Stimulated activated CD8-positive, alpha-beta memory T cell treated with anti-CD3 and anti-CD28 coated beads, Interleukin-12 subunit alpha, Interleukin-12 subunit beta, amount 100 ng/mL, for 24 hours (primary cell): ENCODE results near the gene GIMAP7.
"Not testable (repeated sequence)": the region's sequence is repeated elsewhere in the genome, so short reads cannot be mapped to it uniquely, and the experiment has no call there.

Experiments used
- DNase-seq: peaks from one replicate; pipeline ENCODE4 v3.0.0-alpha.2; 2020; ENCODE audit errors: extremely low read depth

GIMAP7 gene

DNA sequence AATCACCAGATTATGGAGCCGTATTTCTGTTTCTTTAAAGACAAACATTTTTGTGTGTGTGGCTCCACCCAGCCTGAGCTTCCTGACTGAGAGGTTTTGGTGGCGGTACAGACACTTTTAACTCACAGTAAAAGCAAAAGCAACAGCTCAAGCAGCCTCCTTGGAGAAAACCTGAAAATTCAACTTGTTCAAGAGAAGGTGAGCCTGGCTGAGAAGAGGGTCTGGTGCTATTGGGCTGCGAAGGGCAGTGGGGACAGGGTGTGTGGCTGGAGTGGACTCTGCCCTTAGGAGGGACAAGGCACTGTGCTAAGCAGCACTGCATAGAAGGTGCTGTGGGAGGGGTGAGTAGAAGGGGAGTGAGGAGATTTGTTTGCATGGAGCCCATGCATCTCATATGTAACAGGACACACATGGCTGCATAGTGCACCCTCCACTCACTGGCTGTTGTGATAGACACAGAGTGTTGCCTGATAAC, at the start of gene GIMAP7:
Gene GIMAP7, plus strand, starts transcription at position 125 of the 475 bp plus-strand sequence. CDS start 5,103 bp downstream, outside the sequence.
- DNase-seq = no peak

DNA sequence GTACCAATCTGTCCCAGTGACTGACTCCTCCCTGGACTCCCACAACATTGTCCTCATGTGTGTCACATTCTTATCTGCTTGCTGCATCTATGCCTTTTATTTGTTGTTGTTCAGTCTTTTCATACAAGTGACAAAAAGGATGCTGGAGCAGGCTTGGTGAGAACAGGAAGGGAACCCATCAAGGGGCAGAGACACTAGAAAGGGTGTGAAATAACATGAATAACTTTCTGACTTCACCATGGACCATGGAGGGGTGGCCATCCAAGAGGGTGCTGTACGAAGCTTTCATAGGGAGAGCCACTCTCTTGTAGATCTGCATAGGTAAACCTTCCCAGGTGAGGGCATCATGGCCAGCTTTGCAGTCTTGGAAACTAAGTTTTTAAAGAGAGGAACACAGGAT, 49.7 kb upstream of the GIMAP7 start:
- DNase-seq = no peak

DNA sequence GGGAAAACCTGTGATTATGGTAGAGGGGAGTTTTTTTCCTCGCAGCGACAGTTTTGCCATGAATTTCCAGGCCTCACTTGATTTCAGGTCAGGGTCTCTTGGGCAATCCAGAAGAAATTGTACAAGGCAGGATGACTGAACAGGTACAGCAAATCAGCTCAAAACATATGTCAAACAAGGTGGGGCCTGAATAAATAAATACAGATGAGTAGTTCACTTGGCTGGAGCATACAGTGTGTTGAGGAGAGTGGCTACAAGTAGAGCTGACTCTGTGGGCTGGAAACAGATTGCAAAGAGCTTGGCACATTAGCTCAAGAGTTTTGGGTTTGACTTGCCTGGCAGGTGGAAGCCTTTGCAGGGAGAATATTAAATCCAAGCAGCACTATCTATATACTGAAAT, 49.3 kb upstream of the GIMAP7 start:
- DNase-seq = no peak

DNA sequence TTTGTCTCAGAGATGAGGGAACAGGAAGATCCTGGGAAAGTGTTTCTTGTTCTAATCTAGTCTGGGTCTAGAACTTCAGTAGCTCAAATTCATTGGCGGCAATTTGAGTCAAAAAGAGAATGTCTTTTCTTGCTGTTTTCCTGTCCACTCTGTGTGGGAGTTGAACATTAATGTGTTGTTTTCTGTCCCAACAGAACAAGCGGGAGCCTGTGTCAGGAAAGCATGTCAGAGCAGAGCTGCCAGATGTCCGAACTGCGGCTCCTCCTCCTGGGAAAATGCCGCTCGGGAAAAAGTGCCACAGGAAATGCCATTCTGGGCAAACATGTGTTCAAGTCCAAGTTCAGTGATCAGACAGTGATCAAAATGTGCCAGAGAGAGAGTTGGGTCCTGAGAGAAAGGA, 48.2 kb upstream of the GIMAP7 start:
- no peak for DNase-seq

DNA sequence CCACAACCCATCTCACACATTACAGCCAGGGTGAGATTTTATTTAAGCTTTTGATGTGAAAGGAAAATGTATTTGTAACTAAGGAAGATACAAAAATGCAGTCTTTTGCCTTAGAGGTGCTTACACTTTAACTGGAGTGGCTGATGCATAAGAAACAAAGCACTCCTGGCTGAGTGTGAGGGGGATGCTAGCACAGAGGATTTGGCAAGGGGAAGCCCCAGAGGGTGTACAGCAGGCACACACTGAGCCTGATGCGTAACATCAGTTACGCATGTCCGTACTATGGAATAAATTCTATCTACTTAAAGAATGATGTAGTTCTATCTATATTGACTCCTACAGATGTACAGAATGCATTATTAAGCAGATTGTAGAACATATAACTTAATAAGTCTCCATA, 46.4 kb upstream of the GIMAP7 start:
- no peak for DNase-seq

DNA sequence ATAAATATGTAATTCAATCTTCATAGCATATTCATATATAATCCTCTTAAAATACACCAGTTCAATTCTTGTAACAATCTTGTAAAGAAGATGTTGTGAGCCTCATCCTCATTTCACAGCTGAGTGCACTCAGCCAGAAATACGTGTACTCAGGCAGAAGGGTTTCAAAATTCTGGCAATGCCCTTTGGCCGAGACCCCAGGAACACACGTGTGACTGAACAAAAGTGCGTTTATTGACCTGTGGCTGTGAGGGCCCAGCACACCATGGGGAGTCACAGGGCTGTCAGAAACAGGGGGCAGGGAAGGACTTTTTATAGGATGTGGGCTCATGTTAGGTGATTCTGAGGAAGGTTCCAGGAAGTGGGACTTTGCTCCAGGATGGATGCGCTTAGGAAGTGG, 42.8 kb upstream of the GIMAP7 start:
- no peak for DNase-seq

DNA sequence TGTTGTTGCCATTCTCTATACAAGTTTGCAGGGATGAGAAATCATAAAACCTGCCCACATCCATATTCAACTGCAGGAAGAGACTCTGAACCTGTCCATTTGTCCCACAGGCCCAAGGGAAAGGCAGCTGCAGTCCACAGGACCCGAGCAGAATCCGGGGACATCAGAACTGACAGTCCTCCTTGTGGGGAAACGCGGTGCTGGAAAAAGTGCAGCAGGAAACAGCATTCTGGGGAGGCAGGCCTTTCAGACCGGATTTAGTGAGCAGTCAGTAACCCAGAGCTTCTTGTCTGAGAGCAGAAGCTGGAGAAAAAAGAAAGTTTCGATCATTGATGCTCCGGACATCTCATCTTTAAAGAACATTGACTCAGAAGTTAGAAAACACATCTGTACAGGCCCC, 40.8 kb upstream of the GIMAP7 start:
- DNase-seq = no peak

DNA sequence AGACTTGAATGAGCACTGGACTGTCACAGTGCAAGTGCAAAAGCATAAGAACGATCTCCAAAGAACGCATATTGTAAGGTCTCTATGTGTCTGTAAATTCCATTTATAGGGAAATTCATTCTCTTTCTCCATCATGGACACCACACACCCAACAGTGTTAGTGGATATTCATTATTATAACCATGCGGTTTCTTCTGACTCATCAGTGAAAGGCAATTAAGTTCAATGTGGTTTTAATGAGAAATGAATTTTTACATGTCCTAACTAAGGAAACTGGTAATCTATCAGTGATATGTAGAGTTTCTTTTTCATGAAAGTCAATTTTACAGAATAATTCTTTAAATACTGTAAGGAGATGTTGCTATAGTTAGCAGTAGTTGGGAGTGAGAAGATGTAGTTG, 38.4 kb upstream of the GIMAP7 start:
- DNase-seq = no peak

DNA sequence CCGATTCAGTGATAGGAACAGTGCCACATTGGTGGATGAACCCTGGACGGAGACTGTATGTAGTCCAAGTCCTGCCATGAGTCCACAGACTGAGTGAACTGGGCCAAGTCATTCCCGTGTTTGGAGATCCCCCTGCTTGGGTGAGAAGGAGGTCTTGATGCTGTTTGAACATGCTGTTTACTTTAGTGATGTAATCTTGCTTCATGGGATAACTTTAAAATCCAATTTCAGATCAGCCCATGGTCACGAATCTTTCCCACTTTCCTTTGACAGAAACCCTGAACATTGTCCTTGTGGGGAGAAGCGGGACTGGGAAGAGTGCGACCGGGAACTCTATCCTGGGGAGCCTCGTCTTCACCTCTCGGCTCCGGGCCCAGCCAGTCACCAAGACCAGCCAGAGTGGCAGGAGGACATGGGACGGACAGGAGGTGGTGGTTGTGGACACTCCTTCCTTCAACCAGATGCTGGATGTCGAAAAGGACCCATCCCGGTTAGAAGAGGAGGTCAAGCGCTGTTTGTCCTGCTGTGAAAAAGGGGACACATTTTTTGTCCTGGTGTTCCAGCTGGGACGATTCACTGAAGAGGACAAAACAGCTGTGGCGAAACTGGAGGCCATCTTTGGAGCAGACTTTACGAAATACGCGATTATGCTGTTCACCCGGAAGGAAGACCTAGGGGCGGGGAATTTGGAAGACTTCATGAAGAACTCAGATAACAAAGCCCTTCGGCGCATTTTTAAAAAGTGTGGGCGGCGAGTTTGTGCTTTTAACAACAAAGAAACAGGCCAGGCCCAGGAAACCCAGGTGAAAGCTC, 37.6 kb upstream of the GIMAP7 start:
- DNase-seq = no peak

DNA sequence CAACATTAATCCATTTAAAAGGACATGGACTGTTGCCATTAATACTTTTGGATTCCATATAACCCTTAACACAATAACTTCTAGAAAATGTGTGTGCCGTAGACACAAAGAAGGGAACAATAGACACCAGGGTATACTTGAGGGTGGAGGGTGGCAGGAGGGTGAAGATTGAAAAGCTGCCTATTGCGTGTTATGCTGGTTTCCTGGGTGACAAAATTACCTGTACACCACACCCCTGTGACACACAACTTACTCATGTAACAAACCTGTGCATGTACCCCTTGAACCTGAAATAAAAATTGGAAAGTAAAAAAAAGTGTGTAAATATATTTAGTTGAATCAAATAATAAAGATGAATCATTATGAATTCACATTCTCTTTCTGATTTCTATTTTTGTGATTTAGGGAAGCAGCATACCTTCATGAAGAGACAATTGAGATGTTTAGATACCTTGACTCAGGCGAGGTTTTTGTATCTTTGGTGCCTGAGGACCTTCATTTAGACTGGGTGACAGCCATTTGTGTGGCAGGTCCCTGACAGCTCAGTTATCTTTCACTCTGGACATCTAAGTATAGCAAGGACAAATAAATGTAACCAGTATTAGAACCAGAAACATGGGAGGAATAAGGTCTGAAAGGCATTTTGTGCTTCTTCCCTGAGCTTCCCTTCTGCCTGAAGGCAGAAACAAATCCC, 35.5 kb upstream of the GIMAP7 start:
- no peak for DNase-seq

DNA sequence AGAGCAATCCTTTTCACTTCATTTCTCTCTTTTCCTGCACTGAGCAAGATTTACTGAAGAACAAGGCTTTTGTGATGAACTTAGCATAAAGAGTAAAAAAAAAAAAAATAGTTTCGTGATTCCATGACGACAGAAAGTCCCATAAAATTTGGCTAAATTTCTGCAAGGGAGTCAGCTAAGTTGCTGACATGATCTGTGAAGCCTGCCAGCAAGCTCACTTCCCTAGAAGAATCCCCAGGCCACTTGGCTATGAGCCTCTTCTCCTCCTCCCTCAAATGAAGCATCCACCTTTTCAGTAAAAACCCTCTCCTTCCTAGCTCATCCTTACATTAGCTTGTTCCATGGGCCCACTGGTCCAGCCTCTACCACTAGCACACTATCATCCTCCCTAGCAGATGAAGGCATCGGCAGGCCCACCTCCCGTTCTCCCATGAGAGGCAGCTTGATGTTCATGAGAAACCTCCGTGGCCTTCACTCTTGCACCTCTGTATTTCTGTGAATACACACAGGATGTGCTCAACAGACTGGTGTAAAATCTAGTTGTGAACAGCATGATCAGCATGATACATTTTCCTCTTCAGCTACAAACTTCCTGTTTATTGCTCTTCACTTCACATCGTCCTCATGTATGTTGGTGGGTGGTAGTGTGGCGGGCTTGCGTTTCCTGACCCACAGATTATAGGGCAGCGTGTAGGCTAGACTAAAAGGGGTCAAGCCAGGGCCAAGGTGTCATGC, 33.3 kb upstream of the GIMAP7 start:
- DNase-seq = no peak

DNA sequence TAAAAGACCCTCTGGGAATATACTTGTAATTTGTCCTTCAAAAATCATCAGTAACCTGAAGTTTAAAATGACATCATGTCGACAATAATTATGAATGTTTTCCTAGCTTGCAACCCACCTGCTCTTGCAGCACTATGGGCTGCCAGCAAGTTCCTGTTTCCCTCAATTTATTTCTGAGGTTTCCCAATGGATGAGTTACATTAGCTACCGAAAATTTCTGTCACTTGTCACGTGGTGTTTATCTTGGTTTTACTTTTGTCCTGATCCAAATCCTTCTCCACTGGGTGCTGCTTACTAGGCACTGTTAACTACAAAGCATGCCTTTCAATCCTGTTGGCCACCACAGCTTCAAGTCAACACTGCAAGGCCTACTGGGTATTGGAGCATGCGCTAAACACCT, 32.8 kb upstream of the GIMAP7 start:
- no peak for DNase-seq

DNA sequence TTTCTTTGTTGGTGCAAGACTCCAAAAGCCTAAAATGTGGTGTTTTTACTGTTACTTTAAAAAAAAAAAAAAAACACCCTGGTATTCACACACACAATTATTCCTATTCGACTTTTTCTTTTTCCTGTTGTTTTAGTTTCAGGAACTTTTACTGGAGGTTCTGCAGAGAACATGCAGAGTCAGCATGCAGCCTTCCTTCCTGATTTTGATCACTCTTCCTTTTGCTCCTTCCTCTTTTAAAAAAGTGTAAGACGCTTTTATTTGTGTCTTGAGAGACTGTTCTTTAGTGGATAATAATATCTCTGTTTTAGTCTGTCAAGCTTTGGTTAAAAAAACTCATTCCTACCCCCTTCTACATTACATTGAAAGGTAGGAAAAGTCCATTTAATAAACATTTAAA, 31.2 kb upstream of the GIMAP7 start:
- not testable (repeated sequence) for DNase-seq

DNA sequence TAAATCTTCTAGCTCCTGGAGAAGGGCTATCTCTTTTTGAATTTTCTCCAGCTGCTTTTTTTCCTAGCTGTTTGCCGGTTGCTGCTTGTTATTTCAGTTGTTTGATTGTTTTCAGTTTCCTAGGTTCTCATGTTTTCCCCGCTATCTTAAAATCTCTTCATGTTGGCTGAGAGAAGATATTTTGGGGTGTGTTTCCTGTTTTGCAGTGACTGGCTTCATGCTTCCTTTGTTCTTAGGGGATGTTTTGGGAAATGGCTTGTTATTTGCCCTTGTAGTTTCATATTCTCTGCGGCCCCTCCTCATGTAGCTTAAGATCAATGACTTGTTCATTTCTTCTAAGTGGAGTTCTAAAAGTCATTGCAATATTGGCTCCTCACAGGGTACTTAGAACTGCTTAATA, 30.6 kb upstream of the GIMAP7 start:
- DNase-seq = not testable (repeated sequence)

DNA sequence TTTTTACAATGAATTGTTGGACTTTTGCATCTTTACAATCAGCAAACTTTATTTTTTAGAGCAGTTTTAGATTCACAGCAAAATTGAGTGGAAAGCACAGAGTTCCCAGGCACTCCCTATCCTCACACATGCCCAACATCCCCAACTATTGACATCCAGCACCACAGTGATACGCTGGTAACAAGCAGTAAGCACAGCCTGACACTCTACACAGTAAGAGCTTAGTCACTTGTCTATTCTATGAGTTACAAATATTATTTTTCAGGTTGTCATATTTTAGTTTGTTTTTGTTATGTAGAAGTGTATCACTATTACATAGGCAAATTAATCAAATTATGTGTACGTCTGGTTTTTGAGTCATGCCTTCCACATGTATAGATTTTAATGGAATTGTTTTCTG, 27.0 kb upstream of the GIMAP7 start:
- DNase-seq = no peak

DNA sequence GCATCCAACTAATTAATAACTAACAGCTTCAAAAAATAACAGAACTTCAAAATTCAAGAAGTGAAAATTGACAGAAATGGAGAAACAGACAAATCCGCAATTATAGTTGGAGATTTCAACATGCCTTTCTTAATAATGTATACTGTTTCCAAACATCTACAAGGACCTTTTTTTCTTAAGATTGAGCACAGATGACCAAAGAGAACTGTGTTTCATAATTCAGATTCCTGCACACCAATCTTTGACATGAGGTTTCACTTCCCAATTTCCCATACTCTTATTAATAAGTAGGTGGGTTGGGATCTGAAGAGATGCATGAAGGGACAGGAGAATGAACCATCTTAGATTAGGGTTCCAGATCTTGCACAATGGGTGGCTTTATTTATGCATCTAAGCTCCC, 24.9 kb upstream of the GIMAP7 start:
- DNase-seq = no peak

DNA sequence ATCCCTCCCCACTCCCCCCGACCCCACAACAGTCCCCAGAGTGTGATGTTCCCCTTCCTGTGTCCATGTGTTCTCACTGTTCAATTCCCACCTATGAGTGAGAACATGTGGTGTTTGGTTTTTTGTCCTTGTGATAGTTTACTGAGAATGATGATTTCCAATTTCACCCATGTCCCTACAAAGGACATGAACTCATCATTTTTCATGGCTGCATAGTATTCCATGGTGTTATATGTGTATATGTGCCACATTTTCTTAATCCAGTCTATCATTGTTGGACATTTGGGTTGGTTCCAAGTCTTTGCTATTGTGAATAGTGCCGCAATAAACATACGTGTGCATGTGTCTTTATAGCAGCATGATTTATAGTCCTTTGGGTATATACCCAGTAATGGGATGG, 21.2 kb upstream of the GIMAP7 start:
- not testable (repeated sequence) for DNase-seq

DNA sequence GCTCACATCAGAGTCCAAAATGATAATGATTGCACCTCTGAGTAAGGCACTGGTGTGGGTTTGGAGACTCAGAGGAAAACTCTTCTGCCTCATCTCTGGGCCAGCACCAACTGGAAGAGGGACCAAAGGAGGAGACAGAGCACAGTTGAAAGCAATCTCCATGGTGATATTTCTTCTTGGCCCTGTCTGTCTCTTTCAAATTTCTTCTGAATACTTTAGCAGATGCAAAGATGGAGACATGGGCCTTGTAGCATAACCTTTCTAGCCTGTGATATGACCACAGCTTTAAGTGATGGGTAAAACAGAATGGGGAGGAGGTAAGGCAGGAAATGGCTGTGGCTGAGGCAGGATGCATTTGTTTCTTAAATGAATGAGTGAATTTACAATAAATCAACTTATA, 12.2 kb upstream of the GIMAP7 start:
- no peak for DNase-seq

DNA sequence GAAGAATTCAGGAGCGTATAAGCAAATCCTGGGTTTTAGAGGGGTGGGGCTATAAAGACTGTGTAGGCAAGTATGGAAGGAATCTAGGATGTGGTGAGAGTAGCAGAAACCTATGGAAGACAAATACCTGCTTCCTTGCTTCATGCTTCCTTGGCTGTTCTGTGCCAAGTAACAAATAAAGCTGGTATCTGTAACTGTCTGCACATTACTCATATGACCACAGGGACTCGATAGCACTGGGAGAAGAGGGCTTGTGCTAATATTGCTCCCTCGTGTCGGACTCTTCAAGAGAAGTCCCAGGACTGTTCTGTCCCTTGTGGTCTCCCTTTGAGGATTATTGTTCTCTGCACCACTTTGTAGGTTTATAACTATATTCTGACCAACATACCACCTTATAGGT, 11.5 kb upstream of the GIMAP7 start:
- no peak for DNase-seq

DNA sequence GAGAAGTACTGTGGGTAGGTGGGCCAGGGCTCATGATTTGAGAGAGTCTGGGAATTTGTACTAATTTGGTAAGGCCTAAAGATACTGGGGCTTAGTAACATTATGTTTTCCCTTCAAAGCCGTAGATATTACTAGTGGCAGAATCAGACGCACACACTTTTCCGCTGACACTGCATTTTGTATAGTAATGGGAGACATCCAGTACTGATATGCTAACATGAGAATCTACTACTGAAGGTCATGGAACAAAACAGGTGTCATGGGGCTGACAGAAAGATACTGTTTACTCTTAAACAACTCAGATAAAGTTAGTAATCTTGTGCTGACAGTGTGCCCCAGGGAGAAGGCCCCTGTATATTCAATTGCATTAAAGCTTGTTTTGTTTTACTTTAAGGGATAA, 11.1 kb upstream of the GIMAP7 start:
- no peak for DNase-seq

DNA sequence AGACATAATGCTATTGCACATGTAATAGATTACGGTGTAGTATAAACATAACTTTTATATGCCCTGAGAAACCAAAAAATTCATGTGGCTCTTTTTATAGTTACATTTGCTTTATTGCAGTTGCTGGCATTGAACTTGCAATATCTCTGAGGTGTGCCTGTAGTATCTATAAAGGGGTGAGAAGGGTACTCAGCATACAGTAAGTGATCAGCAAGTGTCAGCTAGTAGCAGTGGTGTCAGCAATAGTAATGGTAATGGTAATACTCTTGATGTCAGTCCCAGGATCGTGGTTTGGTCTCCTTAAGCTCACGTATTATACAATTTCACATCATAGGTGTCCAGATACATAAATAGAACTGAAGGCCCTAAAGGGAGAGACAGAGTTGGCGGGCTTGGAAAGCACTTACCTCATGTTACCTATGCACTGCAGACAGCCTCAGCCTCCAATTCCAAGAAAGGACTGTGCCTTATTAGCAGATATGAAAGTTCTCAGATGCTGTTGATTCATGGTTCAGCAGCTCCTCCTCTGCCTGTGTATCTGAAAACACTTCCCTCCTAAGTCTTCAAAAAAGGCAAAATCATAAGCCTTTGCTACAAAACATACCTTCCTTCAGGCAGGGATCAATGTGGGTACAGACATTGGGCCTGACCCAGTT, 6.6 kb upstream of the GIMAP7 start:
- no peak for DNase-seq

DNA sequence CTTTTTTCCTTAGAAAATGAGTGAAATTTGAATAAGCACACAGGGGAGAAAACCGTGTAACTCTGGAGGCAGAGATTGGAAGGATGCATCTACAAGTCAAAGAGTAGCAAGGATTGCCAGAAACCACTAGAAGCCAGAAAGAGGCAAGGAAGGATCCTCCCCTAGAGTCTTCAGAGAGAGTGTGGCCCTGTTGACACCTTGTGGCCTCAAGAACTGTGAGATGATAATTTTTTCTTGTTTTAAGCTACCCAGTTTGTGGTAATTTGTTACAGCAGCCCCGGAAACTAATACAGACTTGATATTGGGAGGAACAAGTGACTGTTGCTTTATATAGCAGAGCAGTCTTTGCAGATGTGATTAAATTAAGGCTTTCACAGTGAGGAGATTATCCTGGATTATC, 3.6 kb upstream of the GIMAP7 start:
- no peak for DNase-seq
